ENCODE measurements around the gene KRTAP19-1.

DNA sequence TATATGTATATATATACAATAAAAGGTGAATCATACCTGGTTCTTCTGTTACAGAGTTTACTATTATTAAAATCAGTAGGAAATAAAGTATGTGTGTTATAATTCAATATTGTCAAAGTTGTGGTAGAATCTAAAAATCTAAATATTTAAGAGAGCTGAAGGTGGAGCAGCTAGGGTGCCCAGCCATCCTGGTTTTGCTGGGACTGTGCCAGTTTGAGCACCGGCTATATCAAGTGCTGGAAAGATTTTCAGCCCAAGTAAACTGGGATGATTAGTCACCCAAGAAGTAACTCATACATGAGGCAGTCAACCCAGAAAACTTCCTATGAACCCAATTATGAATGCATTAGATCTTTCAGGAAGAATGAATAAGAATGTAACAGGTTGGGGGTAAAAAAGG is 38.7 kb upstream of the KRTAP19-1 start:
- TF ChIP-seq CTCF (optimal IDR thresholded peaks at IDR 0.05 in 1 of 3, IDR thresholded peaks at IDR 0.05 in 1 of 3, conservative IDR thresholded peaks at IDR 0.05 in 1 of 3; ENCODE audit: extremely low read depth in 1 of 3, insufficient read depth in 2 of 3, low read length in 3 of 3) (no peak), EZH2 (IDR thresholded peaks at IDR 0.05; ENCODE audit: low read length) (no peak)

Measured in keratinocyte (primary cell).